Measurements from ENCODE around the gene APOA5. TPM values are rescaled to one million over a fixed set of nuclear protein-coding genes. Genes with fewer than 3 reads are reported as not detected.

APOA5 gene
- total RNA-seq, 1 donor from 2014 or later: not detected

GRCh38 chr11:116833491-116833815 is 41.8 kb upstream of the APOA5 start:
- Mint-ChIP-seq H3K4me1 (ENCODE audit: unreplicated experiment) (peaks cover 6% of the 10 kb centered on the region), H3K27me3 (peaks cover 6% of the 10 kb centered on the region), H3K4me3 (no peak overlapping the region), H3K9me3 (no peaks in the 10 kb centered on the region), H3K27ac (peak overlapping the region; percentile 46), H3K36me3 (no peaks in the 10 kb centered on the region)
- DNase-seq (ENCODE audit: extremely low spot score, unreplicated experiment): no peak
- no peak for TF ChIP-seq CTCF (conservative IDR thresholded peaks at IDR 0.05)

- TF ChIP-seq CTCF (conservative IDR thresholded peaks at IDR 0.05): no peak
- Mint-ChIP-seq H3K4me1 (ENCODE audit: unreplicated experiment) (peaks cover 11% of the 10 kb centered on the region), H3K36me3 (no peaks in the 10 kb centered on the region), H3K4me3 (peak overlapping the region; percentile 14), H3K9me3 (no peaks in the 10 kb centered on the region), H3K27ac (peak overlapping the region; percentile 46), H3K27me3 (peaks cover 6% of the 10 kb centered on the region)
- no peak for DNase-seq (ENCODE audit: extremely low spot score, unreplicated experiment)
Measured at GRCh38 chr11:116832350-116833290, 40.9 kb upstream of the APOA5 start.

- Mint-ChIP-seq H3K27ac (no peak overlapping the region), H3K27me3 (peaks cover 6% of the 10 kb centered on the region), H3K36me3 (no peaks in the 10 kb centered on the region), H3K4me3 (peak overlapping the region; percentile 14), H3K9me3 (no peaks in the 10 kb centered on the region), H3K4me1 (ENCODE audit: unreplicated experiment) (peaks cover 11% of the 10 kb centered on the region)
- no peak for DNase-seq (ENCODE audit: extremely low spot score, unreplicated experiment)
- no peak for TF ChIP-seq CTCF (conservative IDR thresholded peaks at IDR 0.05)
Measured at GRCh38 chr11:116831790-116832349, 40.2 kb upstream of the APOA5 start.

- no peak for DNase-seq (ENCODE audit: extremely low spot score, unreplicated experiment)
- no peak for TF ChIP-seq CTCF (conservative IDR thresholded peaks at IDR 0.05)
- Mint-ChIP-seq H3K4me3 (no peak overlapping the region), H3K27ac (no peak overlapping the region), H3K9me3 (no peaks in the 10 kb centered on the region), H3K36me3 (no peaks in the 10 kb centered on the region), H3K4me1 (ENCODE audit: unreplicated experiment) (peaks cover 12% of the 10 kb centered on the region), H3K27me3 (peaks cover 6% of the 10 kb centered on the region)
Measured at GRCh38 chr11:116830184-116830912, 38.7 kb upstream of the APOA5 start.

- Mint-ChIP-seq H3K27ac (no peak within 1 kb of the TSS), H3K36me3 (no peaks in the 10 kb centered on the region), H3K4me1 (ENCODE audit: unreplicated experiment) (peaks cover 12% of the 10 kb centered on the region), H3K27me3 (peaks cover 3% of the 10 kb centered on the region), H3K9me3 (no peaks in the 10 kb centered on the region), H3K4me3 (no peak within 1 kb of the TSS)
- no peak for TF ChIP-seq CTCF (conservative IDR thresholded peaks at IDR 0.05)
- DNase-seq (ENCODE audit: extremely low spot score, unreplicated experiment): no peak
Measured at GRCh38 chr11:116829525-116830183, 38.0 kb upstream of the APOA5 start, which contains the start of gene APOC3. Gene APOC3 (plus strand): TSS chr11:116829907. CDS start chr11:116830583, 676 bp downstream.
